ENCODE data around the gene DGKH. TPM values are rescaled to one million over a fixed set of nuclear protein-coding genes. Genes with fewer than 3 reads are reported as not detected.

DGKH gene
- total RNA-seq, 3 donors from 2014 or later: 18.8 to 27.0 (median 26.3) TPM

DNA sequence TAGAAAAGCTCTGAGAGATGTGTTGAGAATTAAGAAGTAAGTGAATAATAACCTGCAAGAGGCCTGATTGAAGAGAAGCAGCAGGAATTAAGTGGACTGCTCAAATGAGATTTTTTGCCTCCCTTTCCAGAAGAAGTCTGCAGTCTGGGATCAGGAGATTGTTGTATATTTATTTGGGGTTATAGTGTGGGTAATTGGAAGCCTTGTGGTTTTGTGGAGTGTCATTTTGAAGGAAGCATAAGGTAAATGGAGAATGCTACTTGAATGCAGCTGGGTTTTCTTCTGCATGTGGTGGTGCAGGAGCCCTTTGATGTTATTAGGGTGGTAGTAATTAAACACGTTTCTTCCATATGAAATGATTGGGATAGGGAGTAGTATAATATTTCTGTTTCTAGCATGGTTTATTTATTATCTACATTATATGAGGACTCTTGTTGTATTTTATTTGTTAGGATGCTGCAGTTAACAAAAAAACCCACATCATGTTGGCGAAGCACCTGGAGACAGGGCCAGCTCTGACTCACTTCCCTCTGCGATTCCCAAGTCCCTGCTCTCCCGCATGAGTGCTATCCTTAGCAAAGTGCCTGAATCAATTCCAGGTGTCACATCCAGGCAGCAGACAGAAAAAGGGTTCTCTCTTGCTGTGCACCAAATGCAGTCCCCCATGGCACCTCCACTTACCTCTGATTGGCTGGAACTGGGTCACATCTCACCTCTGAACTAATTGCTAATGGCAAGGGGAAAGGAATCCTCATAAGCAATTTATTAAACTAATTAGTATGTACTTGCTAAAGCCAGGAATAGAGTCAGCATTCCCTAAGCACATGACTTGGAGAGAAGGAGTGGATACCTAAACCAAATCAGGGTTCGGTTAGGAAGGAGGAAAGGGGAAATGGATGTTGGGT is 54.8 kb downstream of the DGKH start:
- no peak overlapping the region for H3K4me3 ChIP-seq
- no peaks in the 10 kb centered on the region for H3K9me3 ChIP-seq
- intact Hi-C loops (cut with DNase I, micrococcal nuclease): no loop called here
- H3K36me3 ChIP-seq (ENCODE audit: low read depth): no peaks in the 10 kb centered on the region
- H3K4me1 ChIP-seq (ENCODE audit: low read depth): no peaks in the 10 kb centered on the region
- TF ChIP-seq, protein P1, sequence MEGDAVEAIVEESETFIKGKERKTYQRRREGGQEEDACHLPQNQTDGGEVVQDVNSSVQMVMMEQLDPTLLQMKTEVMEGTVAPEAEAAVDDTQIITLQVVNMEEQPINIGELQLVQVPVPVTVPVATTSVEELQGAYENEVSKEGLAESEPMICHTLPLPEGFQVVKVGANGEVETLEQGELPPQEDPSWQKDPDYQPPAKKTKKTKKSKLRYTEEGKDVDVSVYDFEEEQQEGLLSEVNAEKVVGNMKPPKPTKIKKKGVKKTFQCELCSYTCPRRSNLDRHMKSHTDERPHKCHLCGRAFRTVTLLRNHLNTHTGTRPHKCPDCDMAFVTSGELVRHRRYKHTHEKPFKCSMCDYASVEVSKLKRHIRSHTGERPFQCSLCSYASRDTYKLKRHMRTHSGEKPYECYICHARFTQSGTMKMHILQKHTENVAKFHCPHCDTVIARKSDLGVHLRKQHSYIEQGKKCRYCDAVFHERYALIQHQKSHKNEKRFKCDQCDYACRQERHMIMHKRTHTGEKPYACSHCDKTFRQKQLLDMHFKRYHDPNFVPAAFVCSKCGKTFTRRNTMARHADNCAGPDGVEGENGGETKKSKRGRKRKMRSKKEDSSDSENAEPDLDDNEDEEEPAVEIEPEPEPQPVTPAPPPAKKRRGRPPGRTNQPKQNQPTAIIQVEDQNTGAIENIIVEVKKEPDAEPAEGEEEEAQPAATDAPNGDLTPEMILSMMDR (IDR thresholded peaks at IDR 0.05): no peak
- ATAC-seq: no peak
- no peak for DNase-seq

DNA sequence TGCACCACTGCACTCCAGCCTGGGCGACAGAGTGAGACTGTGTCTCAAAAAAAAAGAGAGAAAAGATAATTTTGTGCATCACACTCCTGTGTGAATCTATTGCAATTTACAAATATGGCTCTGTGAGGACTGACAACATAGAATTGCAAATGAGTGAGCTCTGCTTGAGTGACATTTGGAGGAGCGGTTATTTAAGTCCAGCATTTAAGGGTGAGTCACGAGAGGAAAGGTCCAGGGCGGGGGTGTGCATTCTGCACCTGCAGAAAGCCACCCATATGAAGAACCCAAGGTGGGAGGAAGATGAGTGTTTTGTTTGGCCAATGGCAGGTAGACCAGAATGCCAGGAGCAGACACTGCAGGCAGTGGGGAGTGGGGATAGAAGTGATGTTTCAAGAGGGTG is 58.5 kb downstream of the DGKH start:
- no peak for DNase-seq
- Histone ChIP-seq H3K4me1 (ENCODE audit: low read depth) (no peaks in the 10 kb centered on the region), H3K36me3 (ENCODE audit: low read depth) (no peaks in the 10 kb centered on the region), H3K9me3 (no peaks in the 10 kb centered on the region), H3K4me3 (no peak overlapping the region)
- no peak for ATAC-seq
- TF ChIP-seq, protein P1 (IDR thresholded peaks at IDR 0.05): no peak
- intact Hi-C loops (cut with DNase I, micrococcal nuclease): loop anchor here in 1 of 2 donors (5.0 kb wide), 1 partner anchor 435 kb away; no protein-coding TSS in a partner anchor

DNA sequence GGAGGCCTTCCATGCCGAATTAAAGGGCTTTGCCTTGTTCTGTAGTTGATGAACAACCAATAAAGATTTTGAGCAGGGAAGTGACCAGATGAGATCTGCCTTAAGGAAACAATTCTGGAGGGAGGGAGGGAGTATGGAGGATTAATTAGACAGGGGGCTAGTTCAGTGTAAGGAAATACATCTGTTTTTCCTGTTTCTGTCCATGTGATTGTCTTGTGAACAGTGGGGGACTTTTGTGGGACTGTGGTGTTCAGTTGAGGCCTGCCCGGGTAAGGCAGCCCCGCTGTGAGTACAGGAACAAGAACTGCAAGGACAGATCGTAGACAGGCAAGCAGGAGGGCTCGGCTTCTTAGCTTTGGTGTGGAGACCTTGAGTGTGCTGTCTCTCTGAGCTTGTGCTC is 59.0 kb downstream of the DGKH start:
- Histone ChIP-seq H3K9me3 (no peaks in the 10 kb centered on the region), H3K4me3 (no peak overlapping the region), H3K4me1 (ENCODE audit: low read depth) (no peaks in the 10 kb centered on the region), H3K36me3 (ENCODE audit: low read depth) (no peaks in the 10 kb centered on the region)
- intact Hi-C loops (cut with DNase I, micrococcal nuclease): loop anchor here in 1 of 2 donors (5.0 kb wide), 1 partner anchor 435 kb away; no protein-coding TSS in a partner anchor
- ATAC-seq (no peak), DNase-seq (no peak)
- TF ChIP-seq, protein P1 (IDR thresholded peaks at IDR 0.05): no peak

DNA sequence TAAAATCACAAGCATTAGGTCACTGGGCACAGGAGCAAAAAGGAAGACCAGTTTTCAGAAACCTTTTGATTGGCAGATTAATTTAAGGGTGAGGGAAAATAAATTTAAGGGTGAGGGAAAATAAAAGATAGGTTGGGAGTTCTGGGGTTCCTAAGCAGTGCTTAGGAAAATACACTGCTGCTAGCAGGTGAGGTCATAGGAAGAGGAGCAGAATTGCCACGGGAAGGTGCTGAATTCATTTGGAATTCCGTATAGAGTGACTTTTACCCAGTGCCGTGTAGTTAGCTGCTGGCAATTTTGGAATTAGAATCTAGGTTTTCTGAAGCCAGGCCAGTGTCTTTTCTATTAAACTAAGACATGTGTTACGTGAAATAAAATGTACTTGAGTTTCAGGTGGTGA is 59.8 kb downstream of the DGKH start:
- intact Hi-C loops (cut with DNase I, micrococcal nuclease): loop anchor here in 1 of 2 donors (5.0 kb wide), 1 partner anchor 436 kb away; no protein-coding TSS in a partner anchor
- TF ChIP-seq, protein P1 (IDR thresholded peaks at IDR 0.05): no peak

DNA sequence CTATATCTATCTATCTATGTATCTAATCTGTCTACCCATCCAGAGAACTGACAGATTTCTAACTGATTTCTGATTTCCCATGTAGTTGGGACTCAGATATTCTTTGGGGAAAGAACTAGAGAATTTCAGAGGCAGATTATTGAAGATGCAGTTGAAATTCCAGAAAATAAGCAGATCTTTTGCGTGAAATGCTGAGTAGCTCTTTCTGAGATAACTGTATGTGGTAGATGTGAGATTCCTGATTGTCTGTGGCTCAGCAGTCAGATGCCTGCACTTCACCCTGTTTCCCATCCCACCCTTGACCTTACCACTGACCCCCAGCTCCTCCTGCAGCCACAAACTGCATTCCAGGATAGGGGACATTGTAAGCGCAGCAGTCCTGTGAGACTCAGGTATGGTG is 61.5 kb downstream of the DGKH start:
- intact Hi-C loops (cut with DNase I, micrococcal nuclease): loop anchor here (5.0 kb wide), 2 partner anchors 438 to 443 kb away; no protein-coding TSS in a partner anchor
- TF ChIP-seq, protein P1 (IDR thresholded peaks at IDR 0.05): no peak
- H3K9me3 ChIP-seq: no peaks in the 10 kb centered on the region
- DNase-seq (no peak), ATAC-seq (no peak)
- H3K36me3 ChIP-seq (ENCODE audit: low read depth): no peaks in the 10 kb centered on the region
- H3K4me1 ChIP-seq (ENCODE audit: low read depth): no peaks in the 10 kb centered on the region
- H3K4me3 ChIP-seq: no peak overlapping the region

More for the DNA sequence above, 59.8 kb downstream of the DGKH start:
- DNase-seq: no peak
- no peak overlapping the region for H3K4me3 ChIP-seq
- no peak for ATAC-seq
- no peaks in the 10 kb centered on the region for H3K9me3 ChIP-seq
- no peaks in the 10 kb centered on the region for H3K4me1 ChIP-seq (ENCODE audit: low read depth)
- no peaks in the 10 kb centered on the region for H3K36me3 ChIP-seq (ENCODE audit: low read depth)
